Measurements from ENCODE around the gene FMO2. TPM values are rescaled to one million over a fixed set of nuclear protein-coding genes. Genes with fewer than 3 reads are reported as not detected.

The FMO2 gene
- total RNA-seq, 1 donor from 2014 or later = not detected

DNA sequence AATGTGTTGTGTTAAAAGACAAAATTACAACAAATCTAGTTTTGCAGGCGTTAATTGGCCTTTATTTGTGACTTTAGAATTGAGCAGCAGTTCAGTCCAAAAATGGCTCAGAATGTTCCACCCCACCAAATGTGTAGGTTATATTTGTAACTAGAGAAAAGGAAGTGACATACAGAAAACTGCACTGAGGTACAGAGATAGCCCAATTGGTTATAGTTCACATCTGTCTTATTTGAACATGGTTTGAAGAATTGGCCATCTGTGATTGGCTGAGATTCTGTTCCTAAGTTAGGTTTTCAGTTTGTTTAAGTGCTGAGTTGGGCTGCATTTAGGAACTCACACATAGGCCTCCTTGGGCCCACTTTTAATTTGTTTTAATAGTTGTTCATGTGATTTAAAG is 12.0 kb upstream of the FMO2 start:
- Mint-ChIP-seq H3K4me1 (no peaks in the 10 kb centered on the region), H3K27ac (ENCODE audit: unreplicated experiment) (no peak overlapping the region), H3K36me3 (ENCODE audit: low read depth) (no peaks in the 10 kb centered on the region), H3K4me3 (no peak overlapping the region), H3K27me3 (ENCODE audit: low read depth) (no peaks in the 10 kb centered on the region), H3K9me3 (no peaks in the 10 kb centered on the region)
- no peak for DNase-seq (ENCODE audit: low read depth, low spot score)
- TF ChIP-seq, protein P1, sequence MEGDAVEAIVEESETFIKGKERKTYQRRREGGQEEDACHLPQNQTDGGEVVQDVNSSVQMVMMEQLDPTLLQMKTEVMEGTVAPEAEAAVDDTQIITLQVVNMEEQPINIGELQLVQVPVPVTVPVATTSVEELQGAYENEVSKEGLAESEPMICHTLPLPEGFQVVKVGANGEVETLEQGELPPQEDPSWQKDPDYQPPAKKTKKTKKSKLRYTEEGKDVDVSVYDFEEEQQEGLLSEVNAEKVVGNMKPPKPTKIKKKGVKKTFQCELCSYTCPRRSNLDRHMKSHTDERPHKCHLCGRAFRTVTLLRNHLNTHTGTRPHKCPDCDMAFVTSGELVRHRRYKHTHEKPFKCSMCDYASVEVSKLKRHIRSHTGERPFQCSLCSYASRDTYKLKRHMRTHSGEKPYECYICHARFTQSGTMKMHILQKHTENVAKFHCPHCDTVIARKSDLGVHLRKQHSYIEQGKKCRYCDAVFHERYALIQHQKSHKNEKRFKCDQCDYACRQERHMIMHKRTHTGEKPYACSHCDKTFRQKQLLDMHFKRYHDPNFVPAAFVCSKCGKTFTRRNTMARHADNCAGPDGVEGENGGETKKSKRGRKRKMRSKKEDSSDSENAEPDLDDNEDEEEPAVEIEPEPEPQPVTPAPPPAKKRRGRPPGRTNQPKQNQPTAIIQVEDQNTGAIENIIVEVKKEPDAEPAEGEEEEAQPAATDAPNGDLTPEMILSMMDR (conservative IDR thresholded peaks at IDR 0.05) = no peak

DNA sequence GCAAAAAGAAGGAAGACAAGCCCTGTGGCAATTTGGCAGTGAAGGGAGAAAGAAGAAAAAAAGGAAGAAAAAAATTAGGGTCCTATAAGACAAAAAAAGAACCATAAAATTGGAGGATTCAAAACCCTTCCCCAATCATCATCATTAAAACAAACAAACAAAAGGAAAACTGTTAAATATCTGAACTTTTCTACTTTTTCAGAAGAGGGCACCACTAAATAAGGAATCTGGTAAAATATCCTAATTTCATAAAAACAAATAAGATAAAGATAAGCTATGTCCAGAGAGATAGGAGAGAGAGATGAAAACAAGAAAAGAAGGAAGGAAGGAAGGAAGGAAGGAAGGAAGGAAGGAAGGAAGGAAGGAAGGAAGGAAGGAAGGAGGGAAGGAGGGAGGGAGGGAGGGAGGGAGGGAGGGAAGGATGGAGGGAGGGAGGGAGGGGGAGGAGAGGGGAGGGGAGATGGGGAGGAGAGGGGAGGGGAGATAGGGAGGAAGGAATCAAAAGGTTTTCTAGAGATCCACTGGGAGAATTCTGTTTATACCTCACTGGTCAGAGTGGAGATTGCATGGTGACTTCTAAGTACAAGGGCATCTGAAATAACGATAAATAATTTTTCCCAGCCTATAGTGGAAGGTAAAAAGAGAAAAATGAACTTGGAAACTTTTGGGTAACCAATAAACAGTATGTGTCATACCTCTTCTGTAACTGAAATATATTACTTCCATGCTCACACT is 10.4 kb upstream of the FMO2 start:
- no peaks in the 10 kb centered on the region for H3K9me3 Mint-ChIP-seq
- no peaks in the 10 kb centered on the region for H3K36me3 Mint-ChIP-seq (ENCODE audit: low read depth)
- no peak overlapping the region for H3K27ac Mint-ChIP-seq (ENCODE audit: unreplicated experiment)
- no peak overlapping the region for H3K4me3 Mint-ChIP-seq
- no peaks in the 10 kb centered on the region for H3K4me1 Mint-ChIP-seq
- TF ChIP-seq, protein P1 (conservative IDR thresholded peaks at IDR 0.05) = no peak
- H3K27me3 Mint-ChIP-seq (ENCODE audit: low read depth) = no peaks in the 10 kb centered on the region
- no peak for DNase-seq (ENCODE audit: low read depth, low spot score)

DNA sequence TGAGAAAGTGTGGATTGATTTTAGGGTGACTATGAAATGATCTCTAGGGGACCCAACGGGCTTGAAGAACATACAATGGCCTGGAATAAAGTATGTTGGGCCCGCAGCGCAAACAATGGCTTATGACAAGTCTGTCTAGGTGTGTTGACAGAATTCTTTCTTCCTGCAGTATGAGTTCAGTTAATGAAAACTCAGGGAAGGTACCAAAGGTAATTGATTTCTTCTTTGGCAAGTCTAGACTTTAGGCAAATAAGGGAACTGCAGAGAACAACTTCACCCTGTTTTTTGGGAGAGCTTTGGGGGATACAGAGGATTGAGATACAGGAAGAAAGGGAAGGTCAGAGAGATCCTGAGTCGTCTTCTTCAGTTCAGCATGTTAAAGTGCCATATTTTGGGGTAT is 7.8 kb upstream of the FMO2 start:
- no peak for DNase-seq (ENCODE audit: low read depth, low spot score)
- Mint-ChIP-seq H3K4me3 (no peak overlapping the region), H3K4me1 (no peaks in the 10 kb centered on the region), H3K27ac (ENCODE audit: unreplicated experiment) (no peak overlapping the region), H3K27me3 (ENCODE audit: low read depth) (no peaks in the 10 kb centered on the region), H3K9me3 (no peaks in the 10 kb centered on the region), H3K36me3 (ENCODE audit: low read depth) (no peaks in the 10 kb centered on the region)
- TF ChIP-seq, protein P1 (conservative IDR thresholded peaks at IDR 0.05) = no peak

DNA sequence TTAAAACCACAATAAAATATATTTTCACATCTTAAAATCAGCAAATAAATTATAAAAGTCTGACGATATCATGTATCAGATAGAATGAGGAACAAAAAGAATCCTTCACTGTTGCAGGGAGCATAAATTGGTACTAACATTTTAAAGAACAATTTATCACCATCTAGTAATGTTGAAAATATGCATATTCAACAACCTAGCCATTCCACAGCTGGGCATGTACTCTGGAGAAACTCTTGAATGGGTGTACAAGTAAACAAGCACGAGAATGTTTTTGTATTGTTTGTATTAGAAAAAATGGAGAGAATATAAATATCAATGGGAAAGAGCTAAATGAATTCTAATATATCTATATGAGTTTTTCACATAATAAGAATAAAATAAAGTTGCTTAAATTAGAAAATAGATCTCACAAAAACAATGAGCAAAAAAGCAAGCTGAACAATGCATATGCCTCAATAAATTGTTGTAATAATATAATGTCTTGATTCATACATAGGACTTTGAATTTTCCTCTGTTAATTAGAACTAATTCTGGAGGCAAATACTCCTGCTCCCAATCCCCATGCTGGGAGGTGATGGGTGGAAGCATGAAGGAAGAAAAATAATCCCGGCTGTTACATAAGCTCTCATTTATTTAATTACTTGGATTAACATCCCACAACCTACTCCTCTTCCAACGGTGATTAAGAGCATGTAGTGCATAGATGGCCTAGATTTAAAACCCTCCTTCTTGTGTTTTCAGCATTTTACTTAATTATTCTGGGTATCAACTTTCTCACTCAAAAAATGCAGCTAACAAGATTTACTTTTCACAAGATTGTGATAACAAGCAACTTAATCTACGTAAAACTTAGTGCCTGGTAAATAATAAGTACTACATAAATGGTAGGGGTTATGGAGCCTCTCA is 5.5 kb upstream of the FMO2 start:
- no peak overlapping the region for H3K4me3 Mint-ChIP-seq
- no peaks in the 10 kb centered on the region for H3K27me3 Mint-ChIP-seq (ENCODE audit: low read depth)
- no peaks in the 10 kb centered on the region for H3K9me3 Mint-ChIP-seq
- TF ChIP-seq, protein P1 (conservative IDR thresholded peaks at IDR 0.05) = no peak
- no peak for DNase-seq (ENCODE audit: low read depth, low spot score)
- H3K27ac Mint-ChIP-seq (ENCODE audit: unreplicated experiment) = no peak overlapping the region
- no peaks in the 10 kb centered on the region for H3K36me3 Mint-ChIP-seq (ENCODE audit: low read depth)
- H3K4me1 Mint-ChIP-seq = no peaks in the 10 kb centered on the region

DNA sequence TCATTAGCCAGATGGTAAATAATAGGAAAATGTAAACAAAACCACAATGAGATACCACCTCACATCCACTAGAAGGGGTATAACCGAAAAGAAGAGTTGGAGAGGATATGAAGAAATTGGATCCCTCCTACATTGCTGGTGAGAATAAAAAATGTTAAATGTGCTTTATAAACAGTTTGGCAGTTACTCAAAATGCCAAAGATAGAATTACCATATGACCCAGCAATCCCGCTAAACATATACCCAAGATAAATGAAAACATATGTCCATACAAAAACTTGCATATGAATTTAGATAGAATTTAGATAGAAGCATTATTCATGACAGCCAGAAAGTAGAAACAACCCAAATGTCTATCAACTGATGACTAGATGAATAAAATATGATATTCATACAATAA is 4.4 kb upstream of the FMO2 start:
- H3K9me3 Mint-ChIP-seq = no peaks in the 10 kb centered on the region

More for the DNA sequence above, 4.4 kb upstream of the FMO2 start:
- H3K4me3 Mint-ChIP-seq = no peak overlapping the region
- no peak overlapping the region for H3K27ac Mint-ChIP-seq (ENCODE audit: unreplicated experiment)
- DNase-seq (ENCODE audit: low read depth, low spot score) = no peak
- H3K4me1 Mint-ChIP-seq = no peaks in the 10 kb centered on the region
- TF ChIP-seq, protein P1 (conservative IDR thresholded peaks at IDR 0.05) = no peak
- H3K27me3 Mint-ChIP-seq (ENCODE audit: low read depth) = peaks cover 2% of the 10 kb centered on the region
- H3K36me3 Mint-ChIP-seq (ENCODE audit: low read depth) = no peaks in the 10 kb centered on the region

Data from neural crest cell (in vitro differentiated cells).